ENCODE measurements around the gene APBA1. TPM values are rescaled to one million over a fixed set of nuclear protein-coding genes. Genes with fewer than 3 reads are reported as not detected.

APBA1 gene
- polyA plus RNA-seq, 2 donors, result 0.82 to 1.3 TPM

- 92 to 95% methylated on average over 3 of the region's 3 CpGs for WGBS, 2 donors
- H3K4me3 ChIP-seq (ENCODE audit: low read depth in 1 of 2, low read length in 2 of 2), result no peak overlapping the region
- H3K27me3 ChIP-seq (ENCODE audit: control insufficient read depth in 1 of 2, insufficient read depth in 2 of 2, low read length in 2 of 2), result no peaks in the 10 kb centered on the region
- peaks cover 3 to 9% of the 10 kb centered on the region in 2 donors for H3K4me1 ChIP-seq (ENCODE audit: control insufficient read depth in 2 of 2, insufficient read depth in 2 of 2, low read length in 1 of 2)
- H3K9me3 ChIP-seq (ENCODE audit: control insufficient read depth in 2 of 2, insufficient read depth in 1 of 2, low read depth in 1 of 2, low read length in 1 of 2), result no peaks in the 10 kb centered on the region
- H3K36me3 ChIP-seq (ENCODE audit: control insufficient read depth in 2 of 2, insufficient read depth in 2 of 2, low read length in 1 of 2), result no peaks in the 10 kb centered on the region
- H3K27ac ChIP-seq (ENCODE audit: low read depth in 2 of 2, low read length in 1 of 2), result no peak overlapping the region
These were observed 291.4 kb downstream of the APBA1 start for GRCh38 chr9:69380811-69381210.

GRCh38 chr9:69380301-69380700, 291.9 kb downstream of the APBA1 start:
- Histone ChIP-seq H3K4me3 (ENCODE audit: low read depth in 1 of 2, low read length in 2 of 2) (no peak overlapping the region), H3K27me3 (ENCODE audit: control insufficient read depth in 1 of 2, insufficient read depth in 2 of 2, low read length in 2 of 2) (no peaks in the 10 kb centered on the region), H3K36me3 (ENCODE audit: control insufficient read depth in 2 of 2, insufficient read depth in 2 of 2, low read length in 1 of 2) (no peaks in the 10 kb centered on the region), H3K4me1 (ENCODE audit: control insufficient read depth in 2 of 2, insufficient read depth in 2 of 2, low read length in 1 of 2) (peaks cover 3 to 9% of the 10 kb centered on the region in 2 donors), H3K9me3 (ENCODE audit: control insufficient read depth in 2 of 2, insufficient read depth in 1 of 2, low read depth in 1 of 2, low read length in 1 of 2) (no peaks in the 10 kb centered on the region), H3K27ac (ENCODE audit: low read depth in 2 of 2, low read length in 1 of 2) (no peak overlapping the region)
- 76 to 78% methylated on average over 6 of the region's 6 CpGs for WGBS, 2 donors

- Histone ChIP-seq H3K4me1 (ENCODE audit: control insufficient read depth in 2 of 2, insufficient read depth in 2 of 2, low read length in 1 of 2) (peaks cover 3 to 9% of the 10 kb centered on the region in 2 donors), H3K36me3 (ENCODE audit: control insufficient read depth in 2 of 2, insufficient read depth in 2 of 2, low read length in 1 of 2) (no peaks in the 10 kb centered on the region), H3K9me3 (ENCODE audit: control insufficient read depth in 2 of 2, insufficient read depth in 1 of 2, low read depth in 1 of 2, low read length in 1 of 2) (no peaks in the 10 kb centered on the region), H3K27ac (ENCODE audit: low read depth in 2 of 2, low read length in 1 of 2) (peak overlapping the region in 1 of 2 donors; percentile 30), H3K4me3 (ENCODE audit: low read depth in 1 of 2, low read length in 2 of 2) (no peak overlapping the region), H3K27me3 (ENCODE audit: control insufficient read depth in 1 of 2, insufficient read depth in 2 of 2, low read length in 2 of 2) (no peaks in the 10 kb centered on the region)
- 40 to 62% methylated on average over 9 of the region's 9 CpGs for WGBS, 2 donors
These were observed 292.7 kb downstream of the APBA1 start for GRCh38 chr9:69379270-69379982.

- H3K27me3 ChIP-seq (ENCODE audit: control insufficient read depth in 1 of 2, insufficient read depth in 2 of 2, low read length in 2 of 2), result no peaks in the 10 kb centered on the region
- peaks cover 3 to 9% of the 10 kb centered on the region in 2 donors for H3K4me1 ChIP-seq (ENCODE audit: control insufficient read depth in 2 of 2, insufficient read depth in 2 of 2, low read length in 1 of 2)
- WGBS, 2 donors, result 64% methylated on average over 2 of the region's 2 CpGs
- H3K4me3 ChIP-seq (ENCODE audit: low read depth in 1 of 2, low read length in 2 of 2), result no peak overlapping the region
- no peak overlapping the region for H3K27ac ChIP-seq (ENCODE audit: low read depth in 2 of 2, low read length in 1 of 2)
- no peaks in the 10 kb centered on the region for H3K36me3 ChIP-seq (ENCODE audit: control insufficient read depth in 2 of 2, insufficient read depth in 2 of 2, low read length in 1 of 2)
- no peaks in the 10 kb centered on the region for H3K9me3 ChIP-seq (ENCODE audit: control insufficient read depth in 2 of 2, insufficient read depth in 1 of 2, low read depth in 1 of 2, low read length in 1 of 2)
These were observed 294.2 kb downstream of the APBA1 start for GRCh38 chr9:69377981-69378380.

Other genes with a start within 250 kb of the APBA1 start
- gene PTAR1, start 87.6 kb upstream of the APBA1 start, polyA plus RNA-seq, result 1 to 10 TPM; 4.2 to 5.6 TPM
- gene CFAP95, start 148.4 kb upstream of the APBA1 start, polyA plus RNA-seq, result not detected